C4-2B (cell line): ENCODE measurements around the gene ZBED3.

Source experiments
- CTCF ChIP-seq: fragments of 450-650 bp; conservative IDR thresholded peaks from 2 replicates; pipeline ENCODE4 v1.5.1; 2017; ENCODE audit warnings: mild to moderate bottlenecking
- ZFX ChIP-seq: fragments of 450-650 bp; IDR thresholded peaks from 2 replicates; pipeline ENCODE4 v1.6.1; 2017

- TF ChIP-seq CTCF: no peak
- 0 out of 2 replicates have a peak, but pooled peaks have one; percentile 16 for TF ChIP-seq ZFX
These were observed 33.6 kb upstream of the ZBED3 start for GRCh38 chr5:77120706-77121105.
